Measurements from ENCODE around the gene TMEM260. TPM values are rescaled to one million over a fixed set of nuclear protein-coding genes. Genes with fewer than 3 reads are reported as not detected.

The TMEM260 gene
- total and polyA plus RNA-seq, 11 donors = 2.5 to 12.8 (median 5.2) TPM

DNA sequence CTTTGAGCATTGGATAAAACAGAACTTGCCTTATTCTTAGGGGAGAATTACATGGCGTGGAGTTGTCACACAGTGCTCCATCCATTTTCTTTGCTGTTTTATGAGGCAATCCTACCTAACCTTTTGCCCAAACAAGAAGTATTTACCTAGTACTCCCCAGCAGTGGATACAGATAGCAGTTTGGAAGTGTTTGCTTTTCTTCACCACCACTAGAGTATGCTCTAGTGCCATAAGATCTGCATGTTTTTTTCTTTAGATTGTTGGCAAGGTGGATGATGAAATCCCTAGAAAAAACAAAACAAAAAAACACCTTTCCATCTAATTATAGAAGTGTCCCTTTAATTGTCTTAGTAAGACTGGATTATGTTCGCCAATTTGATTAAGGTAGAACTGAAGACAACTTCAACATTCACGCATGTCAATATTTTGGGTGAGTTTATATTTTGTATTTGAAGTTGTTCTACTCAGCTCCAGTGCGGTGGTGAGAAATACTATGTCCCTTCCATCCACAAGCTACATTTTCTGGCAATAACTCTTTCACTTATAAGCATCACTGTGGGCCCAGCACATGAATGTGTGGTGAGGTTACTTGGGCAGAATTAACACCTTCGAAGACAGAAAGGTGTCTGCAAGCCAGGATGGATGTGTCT lies 23.6 kb upstream of the TMEM260 start:
- TF ChIP-seq POLR2A (IDR thresholded peaks at IDR 0.05) = no peak
- TF ChIP-seq, protein P1, sequence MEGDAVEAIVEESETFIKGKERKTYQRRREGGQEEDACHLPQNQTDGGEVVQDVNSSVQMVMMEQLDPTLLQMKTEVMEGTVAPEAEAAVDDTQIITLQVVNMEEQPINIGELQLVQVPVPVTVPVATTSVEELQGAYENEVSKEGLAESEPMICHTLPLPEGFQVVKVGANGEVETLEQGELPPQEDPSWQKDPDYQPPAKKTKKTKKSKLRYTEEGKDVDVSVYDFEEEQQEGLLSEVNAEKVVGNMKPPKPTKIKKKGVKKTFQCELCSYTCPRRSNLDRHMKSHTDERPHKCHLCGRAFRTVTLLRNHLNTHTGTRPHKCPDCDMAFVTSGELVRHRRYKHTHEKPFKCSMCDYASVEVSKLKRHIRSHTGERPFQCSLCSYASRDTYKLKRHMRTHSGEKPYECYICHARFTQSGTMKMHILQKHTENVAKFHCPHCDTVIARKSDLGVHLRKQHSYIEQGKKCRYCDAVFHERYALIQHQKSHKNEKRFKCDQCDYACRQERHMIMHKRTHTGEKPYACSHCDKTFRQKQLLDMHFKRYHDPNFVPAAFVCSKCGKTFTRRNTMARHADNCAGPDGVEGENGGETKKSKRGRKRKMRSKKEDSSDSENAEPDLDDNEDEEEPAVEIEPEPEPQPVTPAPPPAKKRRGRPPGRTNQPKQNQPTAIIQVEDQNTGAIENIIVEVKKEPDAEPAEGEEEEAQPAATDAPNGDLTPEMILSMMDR (IDR thresholded peaks at IDR 0.05) = peak in 9 of 12 donors; percentile 6 to 41 (median 24)
- H3K4me1 ChIP-seq = no peaks in the 10 kb centered on the region
- ATAC-seq (no peak), DNase-seq (no peak)
- peaks cover 0 to 54% (median 7%) of the 10 kb centered on the region in 9 donors for H3K27me3 ChIP-seq
- WGBS, 4 donors = 44 to 69% (median 53%) methylated on average over 5 of the region's 5 CpGs
- no peaks in the 10 kb centered on the region for H3K36me3 ChIP-seq
- H3K27ac ChIP-seq = no peak overlapping the region
- no peaks in the 10 kb centered on the region for H3K9me3 ChIP-seq
- intact Hi-C loops (cut with DNase I) = loop anchor here in 1 of 10 donors (5.0 kb wide), 1 partner anchor 636 kb away; no protein-coding TSS in a partner anchor
- no peak overlapping the region for H3K4me3 ChIP-seq

- H3K27ac ChIP-seq = no peak overlapping the region
- H3K27me3 ChIP-seq = peaks cover 0 to 32% (median 3%) of the 10 kb centered on the region in 9 donors
- DNase-seq (no peak), ATAC-seq (no peak)
- H3K36me3 ChIP-seq = no peaks in the 10 kb centered on the region
- 85 to 93% (median 90%) methylated on average over 4 of the region's 4 CpGs for WGBS, 4 donors
- TF ChIP-seq POLR2A (IDR thresholded peaks at IDR 0.05) = no peak
- TF ChIP-seq, protein P1 (IDR thresholded peaks at IDR 0.05) = no peak
- H3K4me3 ChIP-seq = no peak overlapping the region
- no peaks in the 10 kb centered on the region for H3K4me1 ChIP-seq
- peaks cover 0 to 4% (median 0%) of the 10 kb centered on the region in 12 donors for H3K9me3 ChIP-seq
- intact Hi-C loops (cut with DNase I) = loop anchor here in 1 of 10 donors (5.0 kb wide), 1 partner anchor 633 kb away; no protein-coding TSS in a partner anchor
Observed at GRCh38 chr14:56559182-56559581, 20.4 kb upstream of the TMEM260 start.

GRCh38 chr14:56561606-56562005 lies 18.0 kb upstream of the TMEM260 start:
- ATAC-seq = no peak
- TF ChIP-seq, protein P1 (IDR thresholded peaks at IDR 0.05) = no peak
- TF ChIP-seq POLR2A (IDR thresholded peaks at IDR 0.05) = no peak
- intact Hi-C loops (cut with DNase I) = no loop called here

GRCh38 chr14:56562883-56563282 lies 16.7 kb upstream of the TMEM260 start:
- TF ChIP-seq POLR2A (IDR thresholded peaks at IDR 0.05) = no peak
- TF ChIP-seq, protein P1 (IDR thresholded peaks at IDR 0.05) = no peak
- 57 to 77% (median 67%) methylated on average over 1 of the region's 1 CpG for WGBS, 4 donors
- no peaks in the 10 kb centered on the region for H3K36me3 ChIP-seq
- ATAC-seq (no peak), DNase-seq (no peak)
- intact Hi-C loops (cut with DNase I) = no loop called here
- peaks cover 0 to 4% (median 0%) of the 10 kb centered on the region in 12 donors for H3K9me3 ChIP-seq
- H3K4me1 ChIP-seq = no peaks in the 10 kb centered on the region
- H3K27ac ChIP-seq = no peak overlapping the region
- peaks cover 0 to 10% (median 0%) of the 10 kb centered on the region in 9 donors for H3K27me3 ChIP-seq
- H3K4me3 ChIP-seq = no peak overlapping the region

More at GRCh38 chr14:56561606-56562005, 18.0 kb upstream of the TMEM260 start:
- Histone ChIP-seq H3K4me1 (no peaks in the 10 kb centered on the region), H3K27ac (no peak overlapping the region), H3K27me3 (peaks cover 0 to 16% (median 3%) of the 10 kb centered on the region in 9 donors), H3K4me3 (no peak overlapping the region), H3K9me3 (peaks cover 0 to 4% (median 0%) of the 10 kb centered on the region in 12 donors), H3K36me3 (no peaks in the 10 kb centered on the region)
- 46 to 92% (median 60%) methylated on average over 2 of the region's 2 CpGs for WGBS, 4 donors
- no peak for DNase-seq
